ENCODE results near the gene SLC19A1.
"Not testable (repeated sequence)": the region's sequence is repeated elsewhere in the genome, so short reads cannot be mapped to it uniquely, and the experiment has no call there.

The SLC19A1 gene

DNA sequence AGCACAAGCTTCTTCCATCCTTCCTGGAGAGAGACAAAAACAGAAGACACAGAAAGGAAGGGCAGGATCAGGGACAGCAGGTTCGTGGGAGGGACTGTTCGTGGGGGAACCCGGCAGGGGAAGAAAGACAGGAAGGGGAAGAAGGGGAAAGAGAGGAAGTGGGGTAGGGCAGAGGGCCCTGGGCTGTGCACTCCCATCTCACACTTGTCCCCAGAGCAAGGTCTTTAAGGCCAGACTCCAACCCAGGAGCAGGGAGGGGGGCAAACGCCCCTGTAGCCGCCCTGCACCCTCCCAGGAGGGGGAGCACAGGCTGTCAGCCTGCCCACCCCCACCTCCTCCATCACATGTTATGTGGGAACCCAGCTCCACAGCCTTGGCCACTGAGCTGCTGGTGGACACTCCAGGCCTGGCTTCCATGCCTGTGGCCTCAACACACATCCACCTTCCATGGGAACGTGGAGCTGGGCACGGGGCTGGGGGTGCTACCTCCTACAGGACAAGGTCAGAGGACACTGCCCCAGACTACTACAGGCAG is 9.3 kb downstream of the SLC19A1 start:
- no peak for DNase-seq

DNA sequence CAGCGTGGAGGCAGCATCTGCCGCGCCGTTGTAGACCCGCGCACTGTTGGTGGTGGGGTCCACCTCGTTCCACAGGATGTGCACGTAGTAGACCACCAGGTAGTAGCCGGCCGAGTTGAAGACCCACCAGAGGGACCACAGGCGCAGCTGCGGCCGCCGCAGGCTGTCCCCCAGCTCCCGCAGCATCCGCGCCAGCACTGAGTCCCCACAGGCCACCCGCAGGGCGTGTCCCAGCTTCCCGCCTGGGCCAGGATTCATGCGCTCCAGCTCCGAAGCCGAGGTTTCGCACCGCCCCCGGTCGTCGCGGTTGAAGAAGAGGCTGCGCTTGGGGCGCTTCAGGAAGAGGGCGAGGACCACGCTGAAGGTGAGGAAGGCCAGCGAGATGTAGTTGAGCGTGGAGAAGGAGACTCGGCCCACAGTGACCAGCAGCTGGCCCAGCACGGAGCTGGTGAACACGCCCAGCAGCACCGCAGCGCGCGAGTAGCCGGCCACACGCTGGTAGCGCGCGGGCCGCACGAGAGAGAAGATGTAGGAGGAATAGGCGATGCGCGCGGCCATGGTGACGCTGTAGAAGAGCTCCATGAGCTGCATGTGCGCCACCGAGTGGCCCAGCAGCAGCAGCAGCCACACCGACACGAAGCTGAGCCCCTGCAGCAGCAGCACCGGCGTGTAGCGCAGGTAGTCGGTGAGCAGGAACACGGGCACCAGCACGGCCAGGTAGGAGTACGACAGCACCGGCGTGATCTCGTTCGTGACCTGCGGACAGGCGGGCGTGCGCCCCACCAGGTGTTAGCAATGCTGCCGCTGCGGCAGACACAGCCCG is 10.6 kb downstream of the SLC19A1 start:
- DNase-seq = no peak

DNA sequence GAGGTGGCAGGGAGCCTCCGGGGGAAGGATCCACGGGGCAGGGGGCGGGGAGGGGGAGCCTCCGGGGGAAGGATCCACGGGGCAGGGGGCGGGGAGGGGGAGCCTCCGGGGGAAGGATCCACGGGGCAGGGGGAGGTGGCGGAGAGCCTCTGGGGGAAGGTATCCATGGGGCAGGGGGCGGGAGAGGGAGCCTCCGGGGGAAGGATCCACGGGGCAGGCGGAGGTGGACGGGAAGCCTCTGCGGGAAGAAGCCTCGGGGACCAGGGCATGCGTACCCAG is 11.2 kb downstream of the SLC19A1 start:
- DNase-seq = not testable (repeated sequence)

DNA sequence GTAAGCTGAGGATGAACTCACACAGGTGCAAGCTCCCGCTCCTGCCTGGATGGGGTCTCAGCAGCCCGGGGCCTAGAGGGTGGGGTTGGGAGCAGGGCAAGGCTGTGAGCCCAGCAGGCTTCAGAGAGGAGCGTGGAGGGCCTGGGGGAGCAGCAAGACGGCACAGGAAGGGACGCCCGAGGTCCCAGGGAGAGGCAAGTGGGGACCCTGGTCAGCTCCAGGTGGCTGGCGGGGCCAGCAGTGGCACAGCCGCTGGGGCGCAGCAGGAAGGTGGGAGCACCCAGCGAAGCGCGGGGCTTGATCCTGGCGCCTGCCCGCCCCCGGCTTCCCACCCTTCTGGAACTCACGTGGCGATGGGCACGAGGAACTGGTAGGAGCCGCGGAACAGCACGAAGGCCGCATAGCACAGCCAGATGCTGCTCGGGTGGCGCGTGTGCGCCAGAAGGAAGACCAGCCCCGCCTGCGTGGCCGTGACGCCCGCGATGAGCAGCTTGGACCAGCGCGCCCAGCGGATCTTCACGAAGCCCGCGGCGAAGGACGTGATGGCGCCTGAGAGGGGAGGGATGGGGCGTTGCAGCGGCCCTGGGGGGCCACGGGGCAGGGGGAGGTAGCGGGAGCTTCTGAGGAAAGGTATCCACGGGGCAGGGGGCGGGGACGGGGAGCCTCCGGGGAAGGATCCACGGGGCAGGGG is 11.7 kb downstream of the SLC19A1 start:
- no peak for DNase-seq

DNA sequence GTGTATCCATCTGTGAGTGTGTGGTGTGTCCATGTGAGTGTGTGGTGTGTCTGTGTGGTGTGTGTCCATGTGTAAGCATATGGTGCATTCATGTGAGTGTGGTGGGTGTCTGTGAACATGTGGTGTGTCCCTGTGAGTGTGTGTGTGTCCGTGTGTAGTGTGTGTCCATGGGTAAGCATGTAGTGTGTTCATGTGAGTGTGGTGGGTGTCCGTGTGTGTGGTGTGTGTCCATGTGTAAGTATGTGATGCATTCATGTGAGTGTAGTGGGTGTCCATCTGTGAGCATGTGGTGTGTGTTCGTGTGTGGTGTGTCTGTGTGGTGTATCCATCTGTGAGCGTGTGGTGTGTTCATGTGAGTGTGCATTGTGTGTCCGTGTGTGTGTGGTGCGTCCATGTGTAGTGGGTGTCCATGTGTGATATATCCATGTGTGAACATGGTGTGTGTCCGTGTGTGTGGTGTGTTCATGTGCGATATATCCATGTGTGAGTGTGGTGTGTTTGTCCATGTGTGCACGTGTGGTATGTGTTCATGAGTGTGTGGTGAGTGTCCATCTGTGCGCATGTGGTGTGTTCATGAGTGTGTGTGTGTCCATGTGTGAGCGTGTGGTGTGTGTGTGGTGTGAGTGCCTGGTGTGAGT is 12.3 kb downstream of the SLC19A1 start:
- no peak for DNase-seq

DNA sequence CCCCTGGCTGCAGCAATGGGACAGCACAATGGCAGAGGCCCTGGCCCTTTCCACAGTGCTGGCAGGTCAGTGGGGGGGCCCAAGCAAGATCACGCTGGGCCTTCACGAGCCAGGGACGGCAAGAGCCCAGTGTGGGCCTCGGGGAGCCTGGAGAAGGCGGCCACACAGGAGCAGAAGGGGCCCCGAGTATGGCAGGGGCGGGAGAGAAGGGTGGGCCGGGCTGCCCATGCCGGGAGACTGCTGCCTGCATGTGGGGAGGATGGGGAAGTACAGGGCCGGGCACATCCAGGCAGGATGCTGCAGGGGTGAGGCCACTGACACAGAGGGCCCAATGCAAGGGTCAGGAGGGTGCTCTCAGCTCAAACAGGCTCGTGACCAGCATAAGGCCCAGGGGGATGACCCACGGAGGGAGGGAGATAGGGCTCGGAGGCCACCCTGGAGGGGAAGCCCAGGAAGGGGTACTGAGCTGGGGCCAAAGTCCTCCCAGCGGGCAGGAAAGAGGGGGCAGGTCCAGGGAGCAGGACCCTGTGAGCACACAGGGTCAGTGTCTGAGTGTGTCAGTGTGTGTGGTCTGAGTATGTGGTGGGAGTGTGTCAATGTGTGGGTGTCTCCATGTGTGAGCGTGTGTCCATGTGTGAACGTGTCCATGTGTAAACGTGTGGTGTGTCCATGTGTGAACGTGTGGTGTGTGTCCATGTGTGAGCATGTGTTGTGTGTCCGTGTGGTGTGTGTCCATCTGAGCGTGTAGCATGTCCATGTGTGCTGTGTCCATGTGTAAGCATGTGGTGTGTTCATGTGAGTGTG is 13.1 kb downstream of the SLC19A1 start:
- no peak for DNase-seq

DNA sequence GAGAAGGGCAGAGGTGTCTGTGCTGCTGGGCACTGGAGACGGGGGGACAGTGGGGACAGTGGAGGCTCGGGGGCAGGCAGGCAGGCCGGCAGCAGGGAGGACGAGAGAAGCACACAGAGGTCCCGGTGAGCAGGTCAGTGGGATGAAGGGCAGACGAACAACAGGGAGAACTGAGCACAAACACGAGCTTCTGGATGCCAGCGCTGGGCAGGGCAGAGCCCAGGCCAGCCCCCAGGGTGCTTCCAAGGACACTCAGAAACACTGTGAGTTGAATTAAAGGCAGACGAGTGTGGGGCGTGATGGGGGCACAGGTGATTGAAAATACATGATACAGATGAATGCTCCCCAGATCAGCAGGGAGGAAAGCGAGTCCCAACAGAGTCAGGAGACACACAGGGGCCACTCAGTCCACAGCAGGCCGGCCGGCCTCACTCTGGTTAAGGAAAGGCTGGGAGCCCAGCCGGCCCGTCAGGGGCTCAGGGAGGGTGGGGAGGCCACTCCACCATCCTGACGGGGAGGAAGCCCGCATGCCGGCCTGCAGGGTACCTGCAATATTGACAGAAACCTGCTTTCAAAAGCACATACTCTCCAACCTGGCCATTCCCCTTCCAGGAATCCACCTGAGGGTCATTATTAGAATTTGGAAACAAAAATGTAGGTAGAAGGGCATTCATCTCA is 14.1 kb downstream of the SLC19A1 start:
- no peak for DNase-seq

DNA sequence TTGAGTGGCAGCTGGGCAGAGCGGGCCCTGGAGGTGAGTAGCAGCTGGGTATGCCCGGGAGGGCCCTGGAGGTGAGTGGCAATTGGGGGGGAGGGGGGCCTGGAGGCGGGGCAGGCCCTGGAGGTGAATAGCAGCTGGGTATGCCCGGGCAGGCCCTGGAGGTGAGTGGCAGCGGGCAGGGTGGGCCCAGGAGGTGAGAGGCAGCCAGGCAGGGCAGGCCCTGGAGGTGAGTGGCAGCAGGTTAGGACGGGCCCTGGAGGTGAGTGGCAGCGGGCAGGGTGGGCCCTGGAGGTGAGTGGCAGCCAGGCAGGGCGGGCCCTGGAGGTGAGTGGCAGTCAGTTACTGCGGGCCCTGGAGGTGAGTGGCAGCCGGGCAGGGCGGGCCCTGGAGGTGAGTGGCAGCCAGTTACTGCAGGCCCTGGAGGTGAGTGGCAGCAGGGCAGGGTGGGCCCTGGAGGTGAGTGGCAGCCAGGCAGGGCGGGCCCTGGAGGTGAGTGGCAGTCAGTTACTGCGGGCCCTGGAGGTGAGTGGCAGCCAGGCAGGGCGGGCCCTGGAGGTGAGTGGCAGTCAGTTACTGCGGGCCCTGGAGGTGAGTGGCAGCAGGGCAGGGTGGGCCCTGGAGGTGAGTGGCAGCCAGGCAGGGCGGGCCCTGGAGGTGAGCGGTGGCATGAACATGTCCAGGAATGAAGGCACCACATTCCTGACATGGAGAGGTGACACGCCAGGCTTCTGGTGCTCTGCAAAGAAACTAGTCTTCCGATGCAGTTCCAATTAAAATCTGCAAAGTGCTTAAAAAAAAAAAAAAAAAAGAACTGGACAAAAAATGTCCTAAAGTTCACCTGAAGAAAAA is 14.9 kb downstream of the SLC19A1 start:
- not testable (repeated sequence) for DNase-seq

DNA sequence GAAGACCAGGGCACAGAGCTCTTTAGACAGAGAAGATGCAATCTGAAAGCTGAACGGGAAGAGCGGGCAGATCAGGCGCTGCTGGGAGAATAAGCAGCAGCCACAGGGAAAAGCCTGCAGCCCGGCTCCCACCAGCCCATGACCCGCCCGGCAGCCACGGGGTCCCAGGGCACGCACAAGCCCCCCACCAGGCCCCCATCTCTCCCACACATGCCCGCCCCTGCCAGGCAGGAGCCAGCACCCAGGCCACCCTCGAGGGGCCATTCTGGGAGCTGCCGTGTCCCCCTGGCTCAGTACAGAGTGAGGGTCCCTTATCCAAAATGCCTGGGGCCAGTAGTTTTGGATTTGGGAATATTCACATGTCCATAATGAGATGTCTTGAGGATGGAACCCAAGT is 16.3 kb downstream of the SLC19A1 start:
- no peak for DNase-seq

DNA sequence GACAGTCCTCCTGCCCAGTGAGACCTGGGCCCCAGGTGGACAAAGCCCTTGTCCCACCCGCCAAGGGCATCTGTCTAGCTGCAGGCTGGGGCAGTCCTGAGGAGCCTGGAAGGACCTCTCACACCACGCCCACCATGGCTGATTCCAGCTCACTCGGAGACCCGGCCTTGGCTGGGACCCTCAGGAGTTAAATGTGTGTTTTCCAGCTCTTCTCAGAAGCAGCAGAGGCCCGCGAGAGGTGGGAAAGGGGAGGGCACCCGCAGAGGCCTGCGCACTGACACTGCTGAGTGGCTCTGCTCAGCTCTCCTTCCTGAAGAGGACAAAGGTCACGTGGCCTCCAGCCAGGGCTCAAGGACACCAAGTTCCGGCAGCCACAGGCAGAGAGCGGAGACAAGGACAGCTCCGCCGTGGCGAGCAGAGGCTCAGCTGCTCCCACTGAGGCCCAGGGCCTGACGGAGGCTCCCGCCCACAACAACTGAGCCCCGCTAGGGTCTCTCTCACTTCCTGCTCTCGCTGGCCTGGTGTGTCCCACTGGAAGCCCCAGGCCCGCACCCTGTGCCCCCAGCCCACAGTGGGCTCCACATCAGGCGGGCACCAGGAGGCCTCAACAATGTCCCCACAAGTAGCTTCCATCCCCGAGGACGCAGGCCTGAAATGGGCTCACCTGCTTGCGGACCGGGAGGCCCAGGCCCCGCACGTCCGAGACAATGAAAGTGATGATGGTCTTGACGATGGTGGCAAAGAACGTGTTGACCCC is 16.9 kb downstream of the SLC19A1 start:
- DNase-seq = no peak

DNA sequence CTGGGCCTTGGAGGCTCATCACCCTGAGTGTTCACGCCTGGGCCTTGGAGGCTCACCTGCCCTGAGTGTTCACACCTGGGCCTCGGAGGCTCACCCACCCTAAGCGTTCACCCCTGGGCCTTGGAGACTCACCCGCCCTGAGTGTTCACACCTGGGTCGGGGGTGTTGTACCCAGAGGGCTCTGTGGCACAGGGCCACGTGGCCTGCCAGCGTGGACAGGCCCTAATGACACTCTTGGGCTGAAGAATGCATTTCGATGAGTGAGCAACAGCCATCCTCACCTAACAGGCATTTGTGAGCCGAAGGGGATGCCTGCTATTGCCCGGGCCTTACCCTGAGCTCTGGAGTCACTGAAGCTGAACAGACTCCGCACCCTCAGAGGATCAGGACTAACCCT is 17.5 kb downstream of the SLC19A1 start:
- DNase-seq = no peak

DNA sequence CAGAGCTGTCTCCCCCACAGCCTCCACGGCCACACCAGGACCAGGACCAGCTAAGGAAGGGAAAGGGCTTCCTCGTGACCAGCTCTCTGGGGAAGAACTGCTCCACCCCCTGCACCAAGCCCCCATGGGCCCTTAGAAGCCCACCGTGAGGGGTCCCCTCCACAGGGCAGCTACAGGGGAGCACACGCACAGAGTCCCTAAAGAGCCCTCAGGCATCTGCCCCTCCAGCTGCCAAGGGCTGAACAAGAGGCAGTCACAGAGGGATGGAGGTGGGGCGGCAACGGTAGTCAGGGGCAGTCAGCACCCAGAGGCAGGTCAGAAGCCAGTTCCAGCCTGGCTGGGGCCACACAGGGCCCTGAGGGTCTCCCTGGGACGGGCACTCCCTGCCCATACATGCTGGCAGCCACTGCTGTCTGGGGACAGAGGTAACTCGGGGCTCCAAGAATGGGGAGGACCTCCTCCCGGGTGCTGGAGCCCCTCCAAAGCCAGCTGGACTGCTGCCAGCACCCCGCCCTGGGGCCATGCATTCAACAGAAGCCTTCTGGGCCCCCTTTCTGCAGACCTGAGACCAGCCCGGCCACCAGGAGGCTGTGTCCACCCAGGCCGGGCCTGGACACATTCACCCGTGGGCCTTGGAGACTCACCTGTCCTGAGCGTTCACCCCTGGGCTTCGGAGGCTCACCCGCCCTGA is 18.7 kb downstream of the SLC19A1 start:
- DNase-seq = no peak

DNA sequence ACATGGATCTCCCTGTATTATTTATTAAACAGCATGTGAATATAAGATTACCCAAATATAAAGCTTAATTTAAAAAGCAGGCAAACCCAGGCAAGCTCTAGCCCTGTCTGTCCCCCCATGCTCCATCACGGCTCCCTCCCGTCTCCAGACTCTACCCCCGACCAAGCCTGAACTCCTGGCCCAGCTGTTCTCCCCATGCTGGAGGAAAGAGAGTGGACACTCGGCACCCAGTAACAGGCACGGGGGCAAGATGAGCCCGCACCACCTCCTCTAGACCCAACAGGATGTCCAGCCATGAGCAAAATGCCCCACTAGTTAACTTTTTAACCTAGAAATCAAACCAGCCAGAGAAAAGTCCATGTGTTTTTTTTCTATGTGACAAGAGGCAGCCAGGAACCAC is 19.3 kb downstream of the SLC19A1 start:
- no peak for DNase-seq

DNA sequence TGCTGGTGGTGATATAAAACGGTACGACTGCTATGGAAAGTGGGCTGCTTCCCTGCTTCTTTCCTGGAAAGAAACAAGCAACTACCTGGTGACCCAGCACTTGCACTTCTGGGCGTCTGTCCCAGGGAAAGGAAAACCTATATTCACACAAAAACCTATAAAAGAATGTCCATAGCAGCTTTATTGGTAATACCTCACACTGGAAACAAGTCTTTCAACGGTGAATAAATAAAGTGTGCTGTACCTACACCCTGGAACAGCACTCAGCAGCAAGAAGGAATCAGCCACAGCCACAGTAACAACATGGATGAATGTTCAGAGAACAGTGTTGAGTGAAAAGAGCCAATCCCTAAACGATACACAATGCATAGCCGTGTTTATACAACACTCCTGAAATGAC is 19.9 kb downstream of the SLC19A1 start:
- no peak for DNase-seq

DNA sequence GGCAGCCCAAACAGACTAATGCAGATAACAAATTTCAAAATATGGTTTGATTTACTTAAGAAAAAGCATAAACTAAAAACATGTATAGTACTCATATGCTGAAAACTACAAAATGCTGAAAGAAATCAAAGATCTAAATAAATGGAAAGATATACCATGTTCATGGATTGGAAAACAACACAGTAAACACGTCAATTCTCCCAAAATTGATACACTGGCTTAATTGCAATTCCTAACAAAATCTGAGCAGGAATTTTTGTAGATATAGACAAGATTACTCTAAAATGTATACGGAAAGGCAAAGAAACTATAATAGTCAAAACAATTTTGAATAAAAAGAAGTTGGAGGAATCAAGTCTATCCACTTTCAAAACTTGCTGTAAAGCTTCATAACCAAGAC is 21.0 kb downstream of the SLC19A1 start:
- DNase-seq = no peak

DNA sequence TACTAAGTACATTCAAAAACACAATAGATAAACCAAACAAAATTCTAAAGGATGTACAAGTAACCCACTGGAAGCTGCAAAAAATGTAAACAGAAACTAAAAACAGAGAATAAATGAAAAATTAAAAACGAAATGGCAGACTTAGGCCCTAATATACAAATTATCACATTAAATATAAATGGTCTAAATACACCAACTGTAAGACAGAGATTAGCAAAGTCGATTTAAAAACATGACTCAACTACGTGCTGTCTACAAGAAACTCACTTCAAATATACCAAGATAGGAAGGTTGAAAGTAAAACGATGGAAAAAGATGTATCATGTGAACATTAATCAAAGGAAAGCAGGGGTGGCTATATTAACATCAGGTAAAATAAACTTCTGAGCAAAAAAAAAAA is 23.1 kb downstream of the SLC19A1 start:
- DNase-seq = no peak

DNA sequence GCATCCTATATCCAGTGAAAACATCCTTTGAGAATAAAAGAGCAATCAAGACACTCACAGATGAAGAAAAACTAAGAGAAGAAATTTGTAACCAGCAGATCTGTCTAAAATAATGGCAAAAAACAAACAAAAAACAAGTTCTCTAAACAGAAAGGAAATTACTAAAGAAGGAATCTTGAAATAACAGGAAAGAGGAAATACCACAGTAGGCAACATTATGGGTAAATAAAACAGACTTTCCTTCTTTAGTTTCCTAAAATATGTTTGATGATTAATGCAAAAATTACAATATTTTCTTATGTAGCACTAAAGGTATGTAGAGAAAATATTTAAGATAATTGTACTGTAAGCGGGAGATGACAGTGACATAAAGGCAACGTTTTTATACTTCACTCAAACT is 23.5 kb downstream of the SLC19A1 start:
- no peak for DNase-seq

DNA sequence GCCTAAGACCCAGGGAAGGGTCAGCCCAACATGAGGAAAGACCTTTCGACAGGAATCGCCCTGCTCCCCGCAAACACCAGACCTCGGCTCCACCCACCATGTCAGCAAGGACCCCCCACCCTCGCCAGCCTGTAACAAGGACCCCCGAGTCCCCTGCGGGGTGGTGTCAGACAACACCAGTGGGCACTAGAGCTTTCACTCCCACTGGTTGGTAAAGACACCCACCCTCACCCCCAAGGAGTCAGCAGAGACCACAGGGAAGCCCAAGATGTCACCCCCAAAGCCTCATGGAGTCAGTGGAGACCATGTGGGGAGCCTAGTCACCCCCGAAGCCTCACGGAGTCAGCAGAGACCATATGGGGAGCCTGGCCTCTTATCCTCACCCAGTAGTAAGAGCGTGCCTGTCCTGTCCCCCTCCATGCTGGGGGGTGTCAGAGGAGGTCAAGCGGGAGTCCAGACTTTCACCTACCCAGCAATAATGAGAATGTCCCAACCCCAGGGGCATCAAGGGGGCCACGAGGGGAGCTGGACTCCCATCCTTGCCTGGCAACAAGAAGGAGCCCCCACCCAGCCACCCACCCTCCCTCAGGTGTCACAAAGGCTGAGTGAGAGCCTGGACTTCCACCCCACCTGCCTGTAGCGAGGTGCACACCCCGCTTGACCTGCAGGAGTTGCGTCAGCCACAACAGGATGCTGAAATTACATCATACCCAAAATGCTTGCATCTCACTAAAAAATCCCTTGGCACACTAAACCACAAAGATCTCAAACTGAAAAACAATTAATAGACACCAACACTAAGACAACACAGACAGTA is 24.8 kb downstream of the SLC19A1 start:
- DNase-seq = no peak

DNA sequence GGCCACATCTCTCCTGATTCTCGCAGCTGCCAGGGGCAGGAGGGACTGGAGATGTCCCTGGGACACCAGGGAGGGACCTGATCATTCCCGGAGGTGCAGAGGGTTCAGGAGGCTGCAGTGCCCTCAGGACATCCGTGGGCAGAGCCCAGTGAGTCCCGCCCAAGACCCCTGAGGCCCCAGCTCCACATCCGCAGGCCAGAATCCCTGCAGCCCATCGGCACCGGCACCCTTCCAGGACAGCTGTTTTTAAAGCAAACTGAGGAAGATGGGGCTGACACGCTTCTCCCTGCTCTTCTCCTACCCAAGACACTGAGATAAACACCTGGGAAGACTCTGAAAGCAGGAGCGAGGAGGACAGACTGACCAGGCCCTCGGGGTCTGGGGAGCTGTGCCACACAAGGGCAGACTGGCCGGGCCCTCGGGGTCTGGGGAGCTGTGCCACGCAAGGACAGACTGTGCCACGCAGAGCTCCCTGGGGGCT is 25.5 kb downstream of the SLC19A1 start:
- no peak for DNase-seq
